Subcutaneous abdominal adipose tissue (tissue), 5 donors: ENCODE measurements around the gene OAS1.
A peak's percentile ranks its signal among the peaks of the same experiment; 100 is the strongest.

ENCODE experiments used
- H3K27ac ChIP-seq: one replicate; pipeline ENCODE4 v1.7.0; 2013; ENCODE audit warnings: low read depth, mild to moderate bottlenecking, inconsistent platforms, low read length, moderate library complexity
- H3K27me3 ChIP-seq, 5 donors: one replicate each; pipeline ENCODE4 v1.7.0; 2013; ENCODE audit warnings: low read length in 5 of 5, inconsistent platforms in 1 of 5; ENCODE audit not compliant: control insufficient read depth in 5 of 5, insufficient read depth in 4 of 5
- H3K36me3 ChIP-seq, 5 donors: one replicate each; pipeline ENCODE4 v1.7.0; 2013; ENCODE audit warnings: low read length in 5 of 5; ENCODE audit not compliant: control insufficient read depth in 5 of 5, insufficient read depth in 5 of 5
- H3K4me1 ChIP-seq, 5 donors: one replicate each; pipeline ENCODE4 v1.7.0; 2013; ENCODE audit warnings: low read length in 5 of 5, mild to moderate bottlenecking in 3 of 5, moderate library complexity in 1 of 5; ENCODE audit not compliant: control insufficient read depth in 5 of 5, insufficient read depth in 5 of 5
- H3K4me3 ChIP-seq, 5 donors: one replicate each; pipeline ENCODE4 v1.7.0; 2013; ENCODE audit warnings: low read length in 5 of 5, low read depth in 1 of 5
- H3K9ac ChIP-seq, 5 donors: one replicate each; pipeline ENCODE4 v1.7.0; 2013; ENCODE audit warnings: low read length in 5 of 5, mild to moderate bottlenecking in 4 of 5, moderate library complexity in 3 of 5
- H3K9me3 ChIP-seq, 5 donors: one replicate each; pipeline ENCODE4 v1.7.0; 2013; ENCODE audit warnings: low read length in 5 of 5; ENCODE audit not compliant: control insufficient read depth in 5 of 5
- donor health status: healthy.
- donor health status: healthy.
- donor health status: healthy.
- donor health status: healthy.
- donor health status: healthy.

Gene OAS1

GRCh38 chr12:112930350-112930749, 23.6 kb downstream of the OAS1 start:
- Histone ChIP-seq H3K27me3 (no peaks in the 10 kb centered on the region), H3K9me3 (no peaks in the 10 kb centered on the region), H3K36me3 (peaks cover 0 to 4% (median 0%) of the 10 kb centered on the region in 5 donors), H3K9ac (no peak overlapping the region), H3K4me3 (no peak overlapping the region), H3K4me1 (peaks cover 0 to under 1% (median 0%) of the 10 kb centered on the region in 5 donors), H3K27ac (no peak overlapping the region)

GRCh38 chr12:112932485-112933128, 25.8 kb downstream of the OAS1 start:
- no peak overlapping the region for H3K9ac ChIP-seq
- H3K9me3 ChIP-seq: no peaks in the 10 kb centered on the region
- no peak overlapping the region for H3K4me3 ChIP-seq
- H3K27me3 ChIP-seq: no peaks in the 10 kb centered on the region
- no peaks in the 10 kb centered on the region for H3K4me1 ChIP-seq
- H3K36me3 ChIP-seq: peaks cover 0 to 4% (median 0%) of the 10 kb centered on the region in 5 donors
- H3K27ac ChIP-seq: no peak overlapping the region

GRCh38 chr12:112933129-112933505, 26.4 kb downstream of the OAS1 start:
- no peak overlapping the region for H3K4me3 ChIP-seq
- no peaks in the 10 kb centered on the region for H3K9me3 ChIP-seq
- H3K27me3 ChIP-seq: no peaks in the 10 kb centered on the region
- H3K27ac ChIP-seq: no peak overlapping the region
- H3K36me3 ChIP-seq: peaks cover 0 to 4% (median 0%) of the 10 kb centered on the region in 5 donors
- H3K4me1 ChIP-seq: peaks cover 0 to 5% (median 0%) of the 10 kb centered on the region in 5 donors
- H3K9ac ChIP-seq: no peak overlapping the region

GRCh38 chr12:112936264-112936663, 29.5 kb downstream of the OAS1 start:
- Histone ChIP-seq H3K4me3 (no peak overlapping the region), H3K4me1 (peaks cover 3 to 25% (median 15%) of the 10 kb centered on the region in 5 donors), H3K36me3 (no peaks in the 10 kb centered on the region), H3K9ac (no peak overlapping the region), H3K9me3 (no peaks in the 10 kb centered on the region), H3K27me3 (no peaks in the 10 kb centered on the region), H3K27ac (no peak overlapping the region)

GRCh38 chr12:112936927-112937326, 30.2 kb downstream of the OAS1 start:
- peaks cover 3 to 25% (median 15%) of the 10 kb centered on the region in 5 donors for H3K4me1 ChIP-seq
- no peak overlapping the region for H3K4me3 ChIP-seq
- no peak overlapping the region for H3K9ac ChIP-seq
- H3K9me3 ChIP-seq: no peaks in the 10 kb centered on the region
- peaks cover 0 to 5% (median 4%) of the 10 kb centered on the region in 5 donors for H3K36me3 ChIP-seq
- H3K27me3 ChIP-seq: no peaks in the 10 kb centered on the region
- peak overlapping the region; percentile 64 for H3K27ac ChIP-seq

GRCh38 chr12:112937741-112938719, 31.3 kb downstream of the OAS1 start, which contains the start of gene OAS3:
TSS of gene OAS3 (plus strand) at chr12:112938474. CDS start at chr12:112938531, 57 bp downstream.
- Histone ChIP-seq H3K36me3 (peaks cover 0 to 7% (median 4%) of the 10 kb centered on the region in 5 donors), H3K4me1 (peaks cover 3 to 25% (median 15%) of the 10 kb centered on the region in 5 donors), H3K4me3 (peak within 1 kb of the TSS; percentile 73 to 92 (median 81)), H3K9me3 (no peaks in the 10 kb centered on the region), H3K27ac (peak within 1 kb of the TSS; percentile 64), H3K9ac (peak within 1 kb of the TSS; percentile 71 to 97 (median 81)), H3K27me3 (no peaks in the 10 kb centered on the region)

- Histone ChIP-seq H3K4me1 (peaks cover 3 to 25% (median 15%) of the 10 kb centered on the region in 5 donors), H3K27me3 (no peaks in the 10 kb centered on the region), H3K9ac (peak overlapping the region; percentile 57 to 97 (median 81)), H3K9me3 (no peaks in the 10 kb centered on the region), H3K36me3 (peaks cover 0 to 8% (median 5%) of the 10 kb centered on the region in 5 donors), H3K4me3 (peak overlapping the region; percentile 73 to 92 (median 77)), H3K27ac (peak overlapping the region; percentile 64)
Measured at GRCh38 chr12:112938751-112939150, 32.0 kb downstream of the OAS1 start.

- peak overlapping the region in 4 of 5 donors; percentile 17 to 88 (median 60) for H3K4me3 ChIP-seq
- peaks cover 3 to 25% (median 15%) of the 10 kb centered on the region in 5 donors for H3K4me1 ChIP-seq
- no peak overlapping the region for H3K27ac ChIP-seq
- peak overlapping the region in 1 of 5 donors; percentile 40 for H3K9ac ChIP-seq
- H3K36me3 ChIP-seq: peaks cover 0 to 19% (median 14%) of the 10 kb centered on the region in 5 donors
- H3K9me3 ChIP-seq: no peaks in the 10 kb centered on the region
- no peaks in the 10 kb centered on the region for H3K27me3 ChIP-seq
Measured at GRCh38 chr12:112939761-112940381, 33.1 kb downstream of the OAS1 start.

GRCh38 chr12:112941528-112942335, 35.0 kb downstream of the OAS1 start:
- Histone ChIP-seq H3K9me3 (no peaks in the 10 kb centered on the region), H3K36me3 (peaks cover 2 to 29% (median 28%) of the 10 kb centered on the region in 5 donors), H3K27me3 (no peaks in the 10 kb centered on the region), H3K4me3 (no peak overlapping the region), H3K9ac (no peak overlapping the region), H3K4me1 (peaks cover 3 to 25% (median 15%) of the 10 kb centered on the region in 5 donors), H3K27ac (no peak overlapping the region)
